Measurements from ENCODE around the gene LCN12.

- TF ChIP-seq, protein P1, sequence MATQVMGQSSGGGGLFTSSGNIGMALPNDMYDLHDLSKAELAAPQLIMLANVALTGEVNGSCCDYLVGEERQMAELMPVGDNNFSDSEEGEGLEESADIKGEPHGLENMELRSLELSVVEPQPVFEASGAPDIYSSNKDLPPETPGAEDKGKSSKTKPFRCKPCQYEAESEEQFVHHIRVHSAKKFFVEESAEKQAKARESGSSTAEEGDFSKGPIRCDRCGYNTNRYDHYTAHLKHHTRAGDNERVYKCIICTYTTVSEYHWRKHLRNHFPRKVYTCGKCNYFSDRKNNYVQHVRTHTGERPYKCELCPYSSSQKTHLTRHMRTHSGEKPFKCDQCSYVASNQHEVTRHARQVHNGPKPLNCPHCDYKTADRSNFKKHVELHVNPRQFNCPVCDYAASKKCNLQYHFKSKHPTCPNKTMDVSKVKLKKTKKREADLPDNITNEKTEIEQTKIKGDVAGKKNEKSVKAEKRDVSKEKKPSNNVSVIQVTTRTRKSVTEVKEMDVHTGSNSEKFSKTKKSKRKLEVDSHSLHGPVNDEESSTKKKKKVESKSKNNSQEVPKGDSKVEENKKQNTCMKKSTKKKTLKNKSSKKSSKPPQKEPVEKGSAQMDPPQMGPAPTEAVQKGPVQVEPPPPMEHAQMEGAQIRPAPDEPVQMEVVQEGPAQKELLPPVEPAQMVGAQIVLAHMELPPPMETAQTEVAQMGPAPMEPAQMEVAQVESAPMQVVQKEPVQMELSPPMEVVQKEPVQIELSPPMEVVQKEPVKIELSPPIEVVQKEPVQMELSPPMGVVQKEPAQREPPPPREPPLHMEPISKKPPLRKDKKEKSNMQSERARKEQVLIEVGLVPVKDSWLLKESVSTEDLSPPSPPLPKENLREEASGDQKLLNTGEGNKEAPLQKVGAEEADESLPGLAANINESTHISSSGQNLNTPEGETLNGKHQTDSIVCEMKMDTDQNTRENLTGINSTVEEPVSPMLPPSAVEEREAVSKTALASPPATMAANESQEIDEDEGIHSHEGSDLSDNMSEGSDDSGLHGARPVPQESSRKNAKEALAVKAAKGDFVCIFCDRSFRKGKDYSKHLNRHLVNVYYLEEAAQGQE (IDR thresholded peaks at IDR 0.05; ENCODE audit: borderline replicate concordance): no peak
- TF ChIP-seq, protein P2, sequence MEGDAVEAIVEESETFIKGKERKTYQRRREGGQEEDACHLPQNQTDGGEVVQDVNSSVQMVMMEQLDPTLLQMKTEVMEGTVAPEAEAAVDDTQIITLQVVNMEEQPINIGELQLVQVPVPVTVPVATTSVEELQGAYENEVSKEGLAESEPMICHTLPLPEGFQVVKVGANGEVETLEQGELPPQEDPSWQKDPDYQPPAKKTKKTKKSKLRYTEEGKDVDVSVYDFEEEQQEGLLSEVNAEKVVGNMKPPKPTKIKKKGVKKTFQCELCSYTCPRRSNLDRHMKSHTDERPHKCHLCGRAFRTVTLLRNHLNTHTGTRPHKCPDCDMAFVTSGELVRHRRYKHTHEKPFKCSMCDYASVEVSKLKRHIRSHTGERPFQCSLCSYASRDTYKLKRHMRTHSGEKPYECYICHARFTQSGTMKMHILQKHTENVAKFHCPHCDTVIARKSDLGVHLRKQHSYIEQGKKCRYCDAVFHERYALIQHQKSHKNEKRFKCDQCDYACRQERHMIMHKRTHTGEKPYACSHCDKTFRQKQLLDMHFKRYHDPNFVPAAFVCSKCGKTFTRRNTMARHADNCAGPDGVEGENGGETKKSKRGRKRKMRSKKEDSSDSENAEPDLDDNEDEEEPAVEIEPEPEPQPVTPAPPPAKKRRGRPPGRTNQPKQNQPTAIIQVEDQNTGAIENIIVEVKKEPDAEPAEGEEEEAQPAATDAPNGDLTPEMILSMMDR (IDR thresholded peaks at IDR 0.05; ENCODE audit: poor library complexity, severe bottlenecking): no peak
- no peak for TF ChIP-seq EP300 (conservative IDR thresholded peaks at IDR 0.05; ENCODE audit: poor library complexity, severe bottlenecking)
- no peak for TF ChIP-seq EZH2 (IDR thresholded peaks at IDR 0.05; ENCODE audit: borderline replicate concordance, insufficient read depth, low read length, poor library complexity, severe bottlenecking)
- TF ChIP-seq POLR2AphosphoS5 (IDR thresholded peaks at IDR 0.05): no peak
Observed at GRCh38 chr9:136995362-136995761, 43.3 kb downstream of the LCN12 start.

Measured in neural cell (in vitro differentiated cells).